NT2/D1 (cell line): ENCODE results near the gene TSPAN8.

Experiments used
- SUZ12 ChIP-seq: IDR thresholded peaks from 2 replicates; pipeline ENCODE4 v1.6.1; 2011; ENCODE audit not compliant: insufficient read length, insufficient read depth; ENCODE audit errors: extremely low read depth
- ZNF274 ChIP-seq: IDR thresholded peaks from 2 replicates; pipeline ENCODE4 v1.6.1; 2011; ENCODE audit warnings: mild to moderate bottlenecking, low read depth, low read length

DNA sequence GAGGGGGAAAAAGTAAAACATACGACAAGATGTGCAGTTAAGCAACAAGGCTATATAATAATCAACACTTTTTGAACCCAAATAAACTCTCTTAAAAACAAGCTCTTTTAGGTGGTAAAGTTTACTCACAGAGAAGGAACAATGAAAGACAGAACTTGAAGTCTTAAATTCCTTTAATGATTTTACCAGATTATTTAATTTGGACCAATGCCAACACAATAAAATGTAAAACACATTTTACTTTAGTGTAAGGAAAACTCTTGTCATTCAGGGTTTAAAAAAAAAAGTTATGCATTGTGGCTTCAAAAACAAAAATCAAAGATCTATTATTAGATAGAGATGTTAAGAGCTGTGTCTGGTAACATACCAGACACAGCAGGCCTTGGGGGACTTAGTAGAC lies 13.1 kb downstream of the TSPAN8 start:
- TF ChIP-seq SUZ12 (no peak), ZNF274 (no peak)
